ENCODE results near the gene HTT. TPM values are rescaled to one million over a fixed set of nuclear protein-coding genes. Genes with fewer than 3 reads are reported as not detected.

Gene HTT
- total RNA-seq, 3 donors from 2014 or later (not counting 1 experiment from before 2014, with no cell fraction given), result 132 to 175 (median 165) TPM

DNA sequence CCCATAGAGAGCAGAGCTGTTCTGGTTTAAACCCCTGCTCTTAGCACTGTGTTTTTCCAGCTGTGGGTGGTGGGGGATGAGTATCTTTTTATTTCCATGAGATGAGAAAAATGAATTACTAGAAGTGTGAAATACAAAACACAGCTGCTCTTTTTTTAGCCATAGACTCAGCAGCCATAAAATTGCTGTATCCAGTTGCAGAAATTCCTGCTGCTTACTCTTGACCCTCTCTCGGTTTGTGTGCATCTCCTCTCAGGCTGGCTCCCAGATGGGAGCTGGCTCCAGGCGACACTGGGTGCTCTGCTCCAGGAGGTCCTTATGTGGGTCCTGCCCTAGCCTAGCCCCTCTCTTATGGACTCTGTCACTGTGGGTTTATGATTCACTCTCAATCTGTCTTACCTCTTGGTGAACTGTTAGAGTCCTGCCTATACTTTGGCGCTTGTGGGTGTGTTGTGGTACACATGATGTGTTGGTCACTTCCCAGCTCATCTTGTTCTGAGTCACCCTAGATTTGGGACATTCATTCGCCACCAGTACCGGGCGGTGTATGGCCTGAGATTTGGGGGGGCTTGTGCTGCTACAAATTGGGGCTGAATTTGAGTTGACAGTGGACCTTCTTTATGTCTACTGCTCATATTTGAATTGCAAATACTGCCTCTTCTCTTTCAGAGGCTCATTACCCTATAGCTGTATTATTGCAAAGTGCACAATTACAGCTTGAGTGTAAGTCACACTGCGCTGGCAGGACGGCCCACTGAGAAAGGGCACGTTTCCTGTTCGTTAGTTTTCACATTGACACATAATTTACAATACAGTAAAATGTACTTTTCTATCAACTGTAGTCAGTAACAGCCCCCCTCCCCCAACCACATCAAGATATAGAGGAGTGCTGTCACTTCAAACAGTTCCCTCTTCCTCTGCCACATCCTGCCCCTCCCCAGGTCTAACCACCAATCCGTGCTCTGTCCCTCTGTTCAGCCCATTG lies 127.5 kb downstream of the HTT start:
- Histone ChIP-seq H3K36me3 (ENCODE audit: control insufficient read depth, insufficient read depth, low read length) (peaks cover 35% of the 10 kb centered on the region), H3K27ac (ENCODE audit: low read length) (peak overlapping the region; percentile 89), H3K9me3 (ENCODE audit: control insufficient read depth, insufficient read depth, low read length) (no peaks in the 10 kb centered on the region), H3K4me3 (ENCODE audit: low read length) (peak overlapping the region; percentile 10), H3K4me1 (ENCODE audit: control insufficient read depth, insufficient read depth, low read length) (peaks cover 59% of the 10 kb centered on the region), H3K27me3 (ENCODE audit: control insufficient read depth, insufficient read depth, low read length) (no peaks in the 10 kb centered on the region)
- Mint-ChIP-seq H3K4me1 (peaks cover 49 to 62% of the 10 kb centered on the region in 2 donors), H3K4me3 (peak overlapping the region; percentile 86), H3K27me3 (ENCODE audit: low read depth in 2 of 2) (no peaks in the 10 kb centered on the region), H3K36me3 (peaks cover 9% of the 10 kb centered on the region), H3K27ac (peak overlapping the region; percentile 88 to 96), H3K9me3 (no peaks in the 10 kb centered on the region)
- intact Hi-C loops (cut with micrococcal nuclease), result loop anchor here (1.0 to 5.0 kb wide), 5 partner anchors 10 to 155 kb away; no protein-coding TSS in a partner anchor
- WGBS (ENCODE audit: insufficient coverage), result 14% methylated on average over 11 of the region's 11 CpGs
- ATAC-seq (peak; percentile 72 to 89 (median 79)), DNase-seq (peak; percentile 63 to 90)
- TF ChIP-seq, protein P1, sequence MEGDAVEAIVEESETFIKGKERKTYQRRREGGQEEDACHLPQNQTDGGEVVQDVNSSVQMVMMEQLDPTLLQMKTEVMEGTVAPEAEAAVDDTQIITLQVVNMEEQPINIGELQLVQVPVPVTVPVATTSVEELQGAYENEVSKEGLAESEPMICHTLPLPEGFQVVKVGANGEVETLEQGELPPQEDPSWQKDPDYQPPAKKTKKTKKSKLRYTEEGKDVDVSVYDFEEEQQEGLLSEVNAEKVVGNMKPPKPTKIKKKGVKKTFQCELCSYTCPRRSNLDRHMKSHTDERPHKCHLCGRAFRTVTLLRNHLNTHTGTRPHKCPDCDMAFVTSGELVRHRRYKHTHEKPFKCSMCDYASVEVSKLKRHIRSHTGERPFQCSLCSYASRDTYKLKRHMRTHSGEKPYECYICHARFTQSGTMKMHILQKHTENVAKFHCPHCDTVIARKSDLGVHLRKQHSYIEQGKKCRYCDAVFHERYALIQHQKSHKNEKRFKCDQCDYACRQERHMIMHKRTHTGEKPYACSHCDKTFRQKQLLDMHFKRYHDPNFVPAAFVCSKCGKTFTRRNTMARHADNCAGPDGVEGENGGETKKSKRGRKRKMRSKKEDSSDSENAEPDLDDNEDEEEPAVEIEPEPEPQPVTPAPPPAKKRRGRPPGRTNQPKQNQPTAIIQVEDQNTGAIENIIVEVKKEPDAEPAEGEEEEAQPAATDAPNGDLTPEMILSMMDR (IDR thresholded peaks at IDR 0.05), result no peak

- H3K4me1 ChIP-seq (ENCODE audit: control insufficient read depth, insufficient read depth, low read length), result peaks cover 50% of the 10 kb centered on the region
- peaks cover 42 to 58% of the 10 kb centered on the region in 2 donors for H3K4me1 Mint-ChIP-seq
These were observed 128.6 kb downstream of the HTT start for GRCh38 chr4:3202836-3203820.

DNA sequence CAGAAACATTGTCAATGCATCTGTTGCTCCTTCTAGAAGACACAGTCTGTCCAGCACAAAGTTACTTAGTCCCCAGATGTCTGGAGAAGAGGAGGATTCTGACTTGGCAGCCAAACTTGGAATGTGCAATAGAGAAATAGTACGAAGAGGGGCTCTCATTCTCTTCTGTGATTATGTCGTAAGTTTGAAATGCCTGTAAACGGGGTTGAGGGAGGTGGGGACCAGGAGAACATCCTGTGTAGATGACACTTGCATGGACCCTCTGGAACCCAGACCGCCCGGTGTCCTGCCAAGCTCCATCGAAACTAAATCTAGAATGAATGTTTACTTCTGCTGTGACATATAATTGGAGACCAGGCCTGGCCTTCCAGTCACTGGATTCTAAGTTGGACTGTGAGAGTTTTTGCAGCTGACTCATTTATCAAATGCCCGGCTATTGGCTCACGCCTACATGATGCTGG lies 129.5 kb downstream of the HTT start:
- Histone ChIP-seq H3K27me3 (ENCODE audit: control insufficient read depth, insufficient read depth, low read length) (no peaks in the 10 kb centered on the region), H3K4me1 (ENCODE audit: control insufficient read depth, insufficient read depth, low read length) (peaks cover 50% of the 10 kb centered on the region), H3K9me3 (ENCODE audit: control insufficient read depth, insufficient read depth, low read length) (no peaks in the 10 kb centered on the region), H3K4me3 (ENCODE audit: low read length) (no peak overlapping the region), H3K36me3 (ENCODE audit: control insufficient read depth, insufficient read depth, low read length) (peaks cover 43% of the 10 kb centered on the region), H3K27ac (ENCODE audit: low read length) (peak overlapping the region; percentile 89)
- DNase-seq (no peak), ATAC-seq (no peak)
- Mint-ChIP-seq H3K36me3 (peaks cover 23% of the 10 kb centered on the region), H3K27ac (peak overlapping the region; percentile 88 to 96), H3K9me3 (no peaks in the 10 kb centered on the region), H3K4me3 (peak overlapping the region; percentile 86), H3K4me1 (peaks cover 47 to 57% of the 10 kb centered on the region in 2 donors), H3K27me3 (ENCODE audit: low read depth in 2 of 2) (no peaks in the 10 kb centered on the region)
- TF ChIP-seq, protein P1 (IDR thresholded peaks at IDR 0.05), result no peak
- intact Hi-C loops (cut with micrococcal nuclease), result loop anchor here (2.0 to 5.0 kb wide), 3 partner anchors 42 to 157 kb away; no protein-coding TSS in a partner anchor
- WGBS (ENCODE audit: insufficient coverage), result 80% methylated on average over 8 of the region's 8 CpGs

More at GRCh38 chr4:3202836-3203820, 128.6 kb downstream of the HTT start:
- Mint-ChIP-seq H3K4me3 (peak overlapping the region; percentile 86), H3K27ac (peak overlapping the region; percentile 88 to 96), H3K36me3 (peaks cover 18% of the 10 kb centered on the region), H3K27me3 (ENCODE audit: low read depth in 2 of 2) (no peaks in the 10 kb centered on the region), H3K9me3 (no peaks in the 10 kb centered on the region)
- WGBS (ENCODE audit: insufficient coverage), result 48% methylated on average over 22 of the region's 22 CpGs
- Histone ChIP-seq H3K4me3 (ENCODE audit: low read length) (peak overlapping the region; percentile 10), H3K36me3 (ENCODE audit: control insufficient read depth, insufficient read depth, low read length) (peaks cover 40% of the 10 kb centered on the region), H3K9me3 (ENCODE audit: control insufficient read depth, insufficient read depth, low read length) (no peaks in the 10 kb centered on the region), H3K27me3 (ENCODE audit: control insufficient read depth, insufficient read depth, low read length) (no peaks in the 10 kb centered on the region), H3K27ac (ENCODE audit: low read length) (peak overlapping the region; percentile 89)
- peak; percentile 19 to 50 (median 49) for ATAC-seq
- TF ChIP-seq, protein P1 (IDR thresholded peaks at IDR 0.05), result no peak
- DNase-seq, result peak; percentile 34 to 63
- intact Hi-C loops (cut with micrococcal nuclease), result loop anchor here (1.0 to 5.0 kb wide), 5 partner anchors 11 to 156 kb away; no protein-coding TSS in a partner anchor
